Activated CD4-positive, alpha-beta memory T cell treated with anti-CD3 and anti-CD28 coated beads, Interleukin-2, amount 10 ng/mL, durations not matched to agents 7 days and 5 days (primary cell): ENCODE data around the gene GATC. TPM values are rescaled to one million over a fixed set of nuclear protein-coding genes. Genes with fewer than 3 reads are reported as not detected.
A peak's percentile ranks its signal among the peaks of the same experiment; 100 is the strongest.
"Not testable (repeated sequence)": the region's sequence is repeated elsewhere in the genome, so short reads cannot be mapped to it uniquely, and the experiment has no call there.

Experiments
- CTCF ChIA-PET: fragments of 350-600 bp; sonication (Branson Sonifier 250); formaldehyde crosslinking; loops from one replicate; lab custom pipeline; 2021; ENCODE audit warnings: antibody characterized with exemption, inconsistent platforms; lab: Charles Lee
- POLR2A ChIA-PET: fragments of 350-600 bp; sonication (Branson Sonifier 250); formaldehyde crosslinking; loops from one replicate; lab custom pipeline; 2021; ENCODE audit warnings: antibody characterized with exemption; lab: Charles Lee
- DNase-seq: peaks from one replicate; pipeline ENCODE4 v3.0.0-alpha.2; 2020
- H3K27ac Mint-ChIP-seq: one replicate; pipeline ENCODE4 v1.8.0; 2021; ENCODE audit warnings: mild to moderate bottlenecking, mixed read lengths
- H3K27me3 Mint-ChIP-seq: one replicate; pipeline ENCODE4 v1.8.0; 2021; ENCODE audit warnings: mixed read lengths
- H3K36me3 Mint-ChIP-seq: one replicate; pipeline ENCODE4 v1.8.0; 2021; ENCODE audit warnings: low read depth, mixed read lengths
- H3K4me1 Mint-ChIP-seq: one replicate; pipeline ENCODE4 v1.8.0; 2021; ENCODE audit warnings: mixed read lengths
- H3K4me3 Mint-ChIP-seq: one replicate; pipeline ENCODE4 v1.8.0; 2021; ENCODE audit warnings: mild to moderate bottlenecking, mixed read lengths
- H3K9me3 Mint-ChIP-seq: one replicate; pipeline ENCODE4 v1.8.0; 2021; ENCODE audit warnings: mixed read lengths
- total RNA-seq, 2 experiments: library from RNA; stranded (reverse); gene quantifications; one replicate each; pipeline ENCODE4 v1.2.3, GENCODE V29; 2021

The GATC gene
- total RNA-seq, 2 experiments from 2014 or later: 28.6 to 29.5 TPM

- Mint-ChIP-seq H3K4me3 (peak overlapping the region; percentile 87), H3K36me3 (peaks cover 51% of the 10 kb centered on the region), H3K4me1 (peaks cover 52% of the 10 kb centered on the region), H3K27me3 (no peaks in the 10 kb centered on the region), H3K9me3 (no peaks in the 10 kb centered on the region), H3K27ac (peak overlapping the region; percentile 85)
- CTCF ChIA-PET: interaction anchor here (1.7 kb wide), 1 partner anchor 15 kb away, joined by 4 read pairs; no protein-coding TSS in a partner anchor
- DNase-seq: no peak
- POLR2A ChIA-PET: interaction anchor here (0.7 to 1.3 kb wide), 2 partner anchors 51 to 136 kb away, joined by 3 to 4 read pairs; partner anchors contain the start of gene DYNLL1
Observed at GRCh38 chr12:120444676-120445075, 1.6 kb upstream of the GATC start.

- not testable (repeated sequence) for DNase-seq, H3K27me3 Mint-ChIP-seq, H3K9me3 Mint-ChIP-seq
- CTCF ChIA-PET: interaction anchor here (0.7 to 1.6 kb wide), 4 partner anchors 20 to 132 kb away, joined by 3 to 7 read pairs (median 4); partner anchors contain the start of gene SRSF9
- POLR2A ChIA-PET: interaction anchor here (1.9 to 3.4 kb wide), 3 partner anchors 9 to 156 kb away, joined by 5 to 19 read pairs (median 12); partner anchors contain the start of genes COX6A1, RNU4-2 and SRSF9
- H3K4me1 Mint-ChIP-seq: peaks cover 42% of the 10 kb centered on the region
- H3K4me3 Mint-ChIP-seq: peak overlapping the region; percentile 87
- peaks cover 38% of the 10 kb centered on the region for H3K36me3 Mint-ChIP-seq
- H3K27ac Mint-ChIP-seq: peak overlapping the region; percentile 85
Observed at GRCh38 chr12:120446844-120447178, 567 bp downstream of the GATC start.

- Mint-ChIP-seq H3K4me3 (peak overlapping the region; percentile 87), H3K9me3 (no peaks in the 10 kb centered on the region), H3K27me3 (no peaks in the 10 kb centered on the region), H3K27ac (peak overlapping the region; percentile 85), H3K4me1 (peaks cover 42% of the 10 kb centered on the region), H3K36me3 (peaks cover 37% of the 10 kb centered on the region)
- POLR2A ChIA-PET: interaction anchor here (0.6 to 3.4 kb wide), 5 partner anchors 8 to 157 kb away, joined by 3 to 19 read pairs (median 5); partner anchors contain the start of genes COX6A1, RNU4-2 and SRSF9
- CTCF ChIA-PET: interaction anchor here (0.6 to 3.4 kb wide), 6 partner anchors 10 to 80 kb away, joined by 4 to 9 read pairs (median 6); partner anchors contain the start of genes COX6A1 and SRSF9
- no peak for DNase-seq
Observed at GRCh38 chr12:120447992-120448391, 1.7 kb downstream of the GATC start.

- not testable (repeated sequence) for DNase-seq, H3K9me3 Mint-ChIP-seq, H3K4me3 Mint-ChIP-seq, H3K27me3 Mint-ChIP-seq, H3K27ac Mint-ChIP-seq
- ChIA-PET POLR2A (interaction anchor here (0.9 to 3.3 kb wide), 2 partner anchors 15 to 77 kb away, joined by 3 to 8 read pairs; partner anchors contain the start of genes COQ5 and COX6A1), CTCF (interaction anchor here (0.9 to 4.1 kb wide), 7 partner anchors 12 to 129 kb away, joined by 3 to 21 read pairs (median 6); partner anchors contain the start of genes POP5 and SRSF9)
- H3K4me1 Mint-ChIP-seq: peaks cover 18% of the 10 kb centered on the region
- peaks cover 41% of the 10 kb centered on the region for H3K36me3 Mint-ChIP-seq
Observed at GRCh38 chr12:120452524-120452923, 6.3 kb downstream of the GATC start.

GRCh38 chr12:120453060-120453750, 7.0 kb downstream of the GATC start:
- Mint-ChIP-seq H3K36me3 (peaks cover 34% of the 10 kb centered on the region), H3K9me3 (no peaks in the 10 kb centered on the region), H3K27me3 (no peaks in the 10 kb centered on the region), H3K4me1 (peaks cover 11% of the 10 kb centered on the region), H3K4me3 (no peak overlapping the region), H3K27ac (no peak overlapping the region)
- ChIA-PET CTCF (interaction anchor here (0.7 to 4.1 kb wide), 11 partner anchors 10 to 129 kb away, joined by 3 to 21 read pairs (median 3); partner anchors contain the start of genes POP5 and SRSF9), POLR2A (interaction anchor here (1.0 to 3.3 kb wide), 3 partner anchors 15 to 160 kb away, joined by 3 to 8 read pairs (median 4); partner anchors contain the start of genes COX6A1 and RNU4-1)
- no peak for DNase-seq

GRCh38 chr12:120453977-120454376, 7.7 kb downstream of the GATC start:
- no peak for DNase-seq

GRCh38 chr12:120455302-120455701, 9.1 kb downstream of the GATC start:
- peaks cover 45% of the 10 kb centered on the region for H3K36me3 Mint-ChIP-seq
- H3K27me3 Mint-ChIP-seq: no peaks in the 10 kb centered on the region
- ChIA-PET CTCF (interaction anchor here (0.7 to 4.4 kb wide), 4 partner anchors 9 to 107 kb away, joined by 4 to 33 read pairs (median 12); partner anchors contain the start of gene SRSF9), POLR2A (interaction anchor here (1.6 to 2.1 kb wide), 2 partner anchors 37 to 41 kb away, joined by 3 to 6 read pairs; partner anchors contain the start of gene DYNLL1)
- H3K4me3 Mint-ChIP-seq: no peak overlapping the region
- H3K27ac Mint-ChIP-seq: peak overlapping the region; percentile 10
- H3K4me1 Mint-ChIP-seq: peaks cover 6% of the 10 kb centered on the region
- no peaks in the 10 kb centered on the region for H3K9me3 Mint-ChIP-seq
- DNase-seq: no peak

More at GRCh38 chr12:120453977-120454376, 7.7 kb downstream of the GATC start:
- Mint-ChIP-seq H3K27ac (no peak overlapping the region), H3K27me3 (no peaks in the 10 kb centered on the region), H3K9me3 (no peaks in the 10 kb centered on the region), H3K36me3 (peaks cover 38% of the 10 kb centered on the region), H3K4me3 (no peak overlapping the region), H3K4me1 (peaks cover 10% of the 10 kb centered on the region)
- CTCF ChIA-PET: interaction anchor here (0.7 to 4.1 kb wide), 8 partner anchors 10 to 128 kb away, joined by 3 to 21 read pairs (median 4); partner anchors contain the start of genes POP5 and SRSF9
- POLR2A ChIA-PET: interaction anchor here (1.0 to 1.1 kb wide), 2 partner anchors 15 to 161 kb away, joined by 3 to 4 read pairs; partner anchors contain the start of gene RNU4-1

GRCh38 chr12:120457133-120457532, 10.9 kb downstream of the GATC start:
- CTCF ChIA-PET: interaction anchor here (1.4 to 4.4 kb wide), 4 partner anchors 10 to 17 kb away, joined by 3 to 33 read pairs (median 12); partner anchors contain the start of gene SRSF9
- no peaks in the 10 kb centered on the region for H3K27me3 Mint-ChIP-seq
- H3K4me1 Mint-ChIP-seq: peaks cover 6% of the 10 kb centered on the region
- H3K4me3 Mint-ChIP-seq: no peak overlapping the region
- DNase-seq: no peak
- no peak overlapping the region for H3K27ac Mint-ChIP-seq
- POLR2A ChIA-PET: interaction anchor here (0.5 to 2.2 kb wide), 5 partner anchors 9 to 40 kb away, joined by 3 to 9 read pairs (median 6); partner anchors contain the start of genes DYNLL1 and SRSF9
- H3K9me3 Mint-ChIP-seq: no peaks in the 10 kb centered on the region
- H3K36me3 Mint-ChIP-seq: peaks cover 49% of the 10 kb centered on the region

- no peak overlapping the region for H3K27ac Mint-ChIP-seq
- ChIA-PET POLR2A (interaction anchor here (2.2 kb wide), 1 partner anchor 14 kb away, joined by 6 read pairs; the partner anchor contains the start of genes GATC and TRIAP1), CTCF (no interaction called here)
Observed at GRCh38 chr12:120460157-120460556, 13.9 kb downstream of the GATC start.

GRCh38 chr12:120462099-120462640, 15.9 kb downstream of the GATC start:
- Mint-ChIP-seq H3K4me1 (peaks cover 19% of the 10 kb centered on the region), H3K9me3 (no peaks in the 10 kb centered on the region), H3K27me3 (no peaks in the 10 kb centered on the region), H3K36me3 (peaks cover 69% of the 10 kb centered on the region), H3K27ac (no peak overlapping the region), H3K4me3 (no peak overlapping the region)
- POLR2A ChIA-PET: interaction anchor here (1.1 to 1.4 kb wide), 2 partner anchors 19 to 67 kb away, joined by 3 to 4 read pairs; partner anchors contain the start of gene COQ5
- CTCF ChIA-PET: interaction anchor here (1.0 kb wide), 1 partner anchor 24 kb away, joined by 3 read pairs; no protein-coding TSS in a partner anchor
- no peak for DNase-seq

More at GRCh38 chr12:120460157-120460556, 13.9 kb downstream of the GATC start:
- no peak for DNase-seq
- Mint-ChIP-seq H3K36me3 (peaks cover 72% of the 10 kb centered on the region), H3K4me3 (no peak overlapping the region), H3K9me3 (no peaks in the 10 kb centered on the region), H3K27me3 (no peaks in the 10 kb centered on the region), H3K4me1 (peaks cover under 1% of the 10 kb centered on the region)

GRCh38 chr12:120463712-120464111, 17.5 kb downstream of the GATC start:
- Mint-ChIP-seq H3K4me3 (no peak overlapping the region), H3K9me3 (no peaks in the 10 kb centered on the region), H3K36me3 (peaks cover 75% of the 10 kb centered on the region), H3K27me3 (no peaks in the 10 kb centered on the region), H3K4me1 (peaks cover 30% of the 10 kb centered on the region), H3K27ac (no peak overlapping the region)
- POLR2A ChIA-PET: interaction anchor here (0.6 to 1.7 kb wide), 3 partner anchors 13 to 65 kb away, joined by 3 to 5 read pairs (median 3); partner anchors contain the start of gene COQ5
- CTCF ChIA-PET: interaction anchor here (1.0 to 2.0 kb wide), 8 partner anchors 9 to 161 kb away, joined by 3 to 5 read pairs (median 4); partner anchors contain the start of gene SIRT4
- DNase-seq: no peak

GRCh38 chr12:120465756-120466155, 19.5 kb downstream of the GATC start:
- Mint-ChIP-seq H3K4me1 (peaks cover 35% of the 10 kb centered on the region), H3K36me3 (peaks cover 58% of the 10 kb centered on the region), H3K4me3 (no peak overlapping the region), H3K27me3 (no peaks in the 10 kb centered on the region), H3K27ac (no peak overlapping the region), H3K9me3 (no peaks in the 10 kb centered on the region)
- POLR2A ChIA-PET: interaction anchor here (1.1 to 4.6 kb wide), 3 partner anchors 9 to 30 kb away, joined by 3 to 27 read pairs (median 9); partner anchors contain the start of gene DYNLL1
- CTCF ChIA-PET: interaction anchor here (1.3 to 2.1 kb wide), 5 partner anchors 9 to 152 kb away, joined by 3 to 21 read pairs (median 9); no protein-coding TSS in a partner anchor
- no peak for DNase-seq
